GM19372 (cell line): ENCODE results near the gene POU3F3.

Source experiments
- ATAC-seq: cut with Tn5 transposase; IDR thresholded peaks from one replicate; pipeline ENCODE4 v1.9.1; 2021; ENCODE audit warnings: mild to moderate bottlenecking, low read depth, moderate library complexity; ENCODE audit not compliant: unreplicated experiment

Gene POU3F3

GRCh38 chr2:104853534-104854497, at the start of gene POU3F3:
Gene POU3F3, plus strand, starts transcription at chr2:104854115. Its CDS starts 1,396 bp downstream, at chr2:104855511.
- peak; percentile 59 for ATAC-seq

DNA sequence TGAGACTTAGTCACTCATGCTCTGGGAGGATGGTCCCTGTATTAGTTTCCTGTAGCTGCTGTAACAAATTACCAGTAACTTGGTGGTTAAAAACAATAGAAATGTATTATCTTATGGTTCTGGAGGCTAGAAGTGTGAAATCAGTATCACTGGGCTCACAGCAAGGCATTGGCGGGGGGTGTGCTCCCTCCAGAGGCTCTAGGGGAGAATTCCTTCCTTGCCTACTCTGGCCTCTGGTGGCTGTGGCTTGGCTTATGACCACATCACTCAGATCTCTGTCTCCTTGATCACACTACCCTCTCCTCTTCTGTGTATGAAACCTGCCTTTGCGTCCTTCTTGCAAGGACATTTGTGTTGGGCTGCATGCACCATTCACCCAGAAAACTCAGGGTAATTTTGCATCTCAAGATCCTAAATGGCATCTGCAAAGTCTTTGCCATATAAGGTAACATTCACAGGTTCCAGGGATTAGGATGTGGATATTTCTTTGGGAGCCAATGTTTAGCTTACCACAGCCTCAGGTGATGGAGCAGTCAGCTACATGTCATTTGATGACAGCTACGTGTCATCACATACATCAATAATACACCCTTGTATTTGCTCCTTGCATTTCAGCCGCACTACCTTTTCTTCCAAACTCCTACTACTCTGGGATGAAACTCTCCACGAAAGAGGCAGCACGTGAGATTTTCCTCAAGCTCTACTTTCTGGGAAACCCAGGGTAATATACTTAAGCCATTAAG, 49.6 kb upstream of the POU3F3 start:
- no peak for ATAC-seq

GRCh38 chr2:104812286-104812685, 41.6 kb upstream of the POU3F3 start:
- no peak for ATAC-seq

GRCh38 chr2:104816143-104816542, 37.8 kb upstream of the POU3F3 start:
- no peak for ATAC-seq

DNA sequence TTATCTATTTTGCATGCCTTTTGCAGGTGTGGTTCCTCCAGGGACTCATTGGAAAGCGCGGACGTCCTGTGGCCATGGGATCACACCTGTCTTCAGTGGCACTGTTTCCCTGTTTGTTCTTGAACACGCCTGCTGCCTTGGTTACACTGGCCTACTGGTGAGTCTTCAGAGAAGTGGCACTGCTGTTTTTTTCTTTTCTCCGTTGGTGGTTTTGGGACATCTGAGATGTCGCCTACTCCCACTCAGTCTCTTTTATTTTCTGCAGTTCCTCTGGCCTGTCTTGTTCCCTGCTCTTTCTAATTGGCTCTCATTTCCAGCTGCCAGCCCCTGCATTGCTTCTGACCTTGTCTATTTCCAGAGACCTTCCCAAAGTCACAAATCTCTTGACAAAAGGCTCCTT, 35.7 kb upstream of the POU3F3 start:
- no peak for ATAC-seq

- ATAC-seq = no peak
These were observed 33.8 kb upstream of the POU3F3 start for GRCh38 chr2:104820126-104820525.

DNA sequence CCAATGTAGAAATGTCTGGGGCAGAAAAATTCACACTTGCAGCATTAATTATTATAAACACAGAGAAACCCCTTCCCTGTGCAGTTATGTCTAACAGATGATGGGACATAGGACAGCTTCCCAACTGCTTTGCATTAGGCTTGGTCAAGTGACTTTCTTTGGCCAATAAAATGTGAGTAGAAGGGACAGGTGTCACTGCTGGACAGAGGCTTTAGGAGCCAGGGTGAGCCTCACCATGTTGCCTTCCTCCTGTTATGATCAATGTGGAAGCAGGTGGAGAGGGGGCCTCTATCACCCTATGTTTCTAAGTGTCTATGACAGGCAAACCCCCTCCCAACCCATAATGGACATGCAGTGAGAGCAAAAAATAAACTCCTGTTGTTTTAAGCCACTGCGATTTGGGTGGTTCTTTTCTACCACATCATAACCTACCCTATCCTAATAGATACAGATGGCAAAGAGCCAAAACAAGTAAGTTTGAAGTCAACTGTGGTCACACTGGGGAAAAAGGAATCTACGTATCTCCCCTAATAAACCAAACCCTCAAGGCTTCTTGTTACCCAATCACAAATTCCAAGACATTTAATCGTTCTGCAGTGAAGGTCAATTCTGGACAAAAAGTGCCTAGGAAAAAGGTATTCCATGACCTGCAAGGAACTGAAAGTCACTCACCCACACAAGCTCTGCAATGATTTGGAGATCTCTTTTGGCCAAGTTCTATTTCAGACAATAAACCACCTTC, 28.6 kb upstream of the POU3F3 start:
- no peak for ATAC-seq

- ATAC-seq = no peak
These were observed 27.9 kb upstream of the POU3F3 start for GRCh38 chr2:104826016-104826415.

GRCh38 chr2:104831742-104832141, 22.2 kb upstream of the POU3F3 start:
- no peak for ATAC-seq

- no peak for ATAC-seq
These were observed 19.3 kb upstream of the POU3F3 start for GRCh38 chr2:104834431-104835153.

GRCh38 chr2:104836265-104836664, 17.6 kb upstream of the POU3F3 start:
- ATAC-seq = no peak

GRCh38 chr2:104836841-104837240, 17.1 kb upstream of the POU3F3 start:
- ATAC-seq = no peak

DNA sequence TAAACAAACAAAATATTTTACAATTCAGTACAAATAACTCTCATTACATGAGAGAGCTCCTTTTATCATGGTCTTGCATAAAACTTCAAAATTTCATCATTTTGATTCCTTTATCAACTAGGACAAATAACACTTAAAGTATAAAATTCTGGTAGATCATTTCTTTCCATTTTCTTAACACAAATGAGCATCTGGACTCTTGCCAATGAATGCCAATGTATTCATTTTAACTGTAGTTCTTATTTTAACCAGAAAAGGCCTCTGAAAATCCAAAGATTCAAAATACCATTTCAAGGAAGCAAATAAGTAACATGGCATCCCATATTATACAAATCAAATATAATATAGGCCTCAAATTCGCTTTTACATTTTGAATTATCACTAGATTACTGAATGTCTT, 13.8 kb upstream of the POU3F3 start:
- ATAC-seq = no peak

DNA sequence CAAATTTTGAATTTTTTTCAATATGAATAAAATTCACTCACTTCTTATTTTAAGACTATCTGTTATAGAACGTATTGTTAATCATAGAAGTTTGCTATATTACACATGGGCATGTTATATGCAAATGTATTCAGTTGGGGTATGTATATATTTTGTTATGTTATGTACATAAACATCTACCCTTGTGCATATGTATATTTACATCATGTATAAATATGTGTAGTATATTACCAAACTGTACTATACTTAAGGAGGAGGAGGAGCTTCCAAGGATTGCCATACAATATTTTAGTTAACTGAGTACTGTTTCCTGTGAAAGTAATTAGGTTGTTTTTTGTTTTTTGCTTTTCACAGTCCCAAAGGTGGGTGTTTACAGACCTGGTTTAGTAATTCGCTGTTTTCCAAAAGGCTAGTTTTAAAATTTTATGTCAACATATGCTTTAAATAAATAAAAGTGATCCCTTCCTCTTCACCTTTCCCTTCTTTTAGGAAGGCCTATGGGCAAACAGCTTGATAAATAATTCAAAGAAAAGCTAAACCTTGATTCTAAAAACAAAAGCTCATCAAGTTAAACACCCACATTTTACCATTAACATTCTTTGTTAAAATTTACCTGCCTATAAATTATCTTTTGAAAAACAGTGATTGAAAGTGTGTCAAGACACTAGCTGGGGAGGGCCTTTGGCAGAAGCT, 12.9 kb upstream of the POU3F3 start:
- no peak for ATAC-seq

DNA sequence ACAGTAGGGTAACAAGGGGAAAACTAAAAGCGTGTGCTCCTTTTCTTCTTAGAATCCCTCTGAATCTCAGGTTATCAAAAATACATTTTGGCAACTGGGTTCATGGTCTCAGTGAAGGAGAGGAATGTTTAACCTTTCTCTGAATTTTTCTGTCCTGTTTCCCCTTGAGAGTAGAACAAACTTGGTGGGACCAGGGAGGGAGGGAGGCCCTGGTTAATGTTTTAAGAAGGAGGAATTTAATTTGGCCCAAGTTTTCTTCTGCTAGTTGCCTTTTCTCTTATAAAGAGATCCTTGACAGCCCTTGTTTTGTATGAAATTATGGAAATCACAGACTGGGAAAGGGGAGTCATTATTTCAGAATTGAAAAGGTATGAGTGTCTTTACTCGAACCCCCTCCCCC, 12.2 kb upstream of the POU3F3 start:
- ATAC-seq = no peak

DNA sequence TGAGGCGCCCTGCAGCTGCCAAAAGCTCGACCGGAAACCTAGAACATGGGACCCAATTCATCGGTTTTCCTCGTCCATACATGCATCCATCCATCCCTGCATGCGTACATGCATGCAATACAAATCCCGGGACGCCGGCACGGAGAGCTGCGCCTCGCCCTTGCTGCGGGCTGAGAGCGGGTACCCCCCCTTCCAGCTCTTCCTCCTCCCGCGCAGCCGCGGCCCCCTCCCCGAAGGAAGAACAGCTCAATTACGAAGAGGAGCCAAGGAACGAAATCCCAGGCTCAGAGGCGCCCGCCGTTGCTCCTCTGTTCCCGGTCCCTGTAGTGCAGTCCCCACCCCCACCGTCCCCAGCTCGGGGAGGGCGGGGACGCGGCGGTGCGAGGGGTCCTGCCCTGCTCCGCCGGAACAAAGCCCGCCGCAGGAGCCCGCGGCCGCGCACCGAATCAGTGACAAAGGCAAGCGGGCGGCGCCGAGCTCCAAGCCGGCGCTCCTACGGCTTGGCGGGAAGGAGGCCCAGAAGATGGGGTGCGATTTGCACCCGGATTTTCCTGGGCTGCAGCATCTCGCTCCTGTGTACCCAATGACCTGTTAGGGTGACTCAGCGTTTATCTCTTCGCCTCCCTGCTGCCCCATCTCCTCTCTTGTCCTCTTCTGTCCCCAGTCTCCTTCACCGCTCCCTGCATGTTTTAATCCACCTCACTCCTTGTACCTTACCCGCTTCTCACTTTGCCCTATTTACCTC, 8.9 kb upstream of the POU3F3 start:
- no peak for ATAC-seq

GRCh38 chr2:104845552-104845931, 8.4 kb upstream of the POU3F3 start:
- ATAC-seq = no peak

GRCh38 chr2:104845946-104846785, 7.7 kb upstream of the POU3F3 start:
- ATAC-seq = no peak
